ENCODE measurements around the gene ZCCHC7. TPM values are rescaled to one million over a fixed set of nuclear protein-coding genes. Genes with fewer than 3 reads are reported as not detected.

Gene ZCCHC7
- total and polyA plus RNA-seq, 2 of the 8 experiments (the other 6 are each of a cell fraction or from before 2014, with no cell fraction given) = 12.2 to 27.5 TPM

DNA sequence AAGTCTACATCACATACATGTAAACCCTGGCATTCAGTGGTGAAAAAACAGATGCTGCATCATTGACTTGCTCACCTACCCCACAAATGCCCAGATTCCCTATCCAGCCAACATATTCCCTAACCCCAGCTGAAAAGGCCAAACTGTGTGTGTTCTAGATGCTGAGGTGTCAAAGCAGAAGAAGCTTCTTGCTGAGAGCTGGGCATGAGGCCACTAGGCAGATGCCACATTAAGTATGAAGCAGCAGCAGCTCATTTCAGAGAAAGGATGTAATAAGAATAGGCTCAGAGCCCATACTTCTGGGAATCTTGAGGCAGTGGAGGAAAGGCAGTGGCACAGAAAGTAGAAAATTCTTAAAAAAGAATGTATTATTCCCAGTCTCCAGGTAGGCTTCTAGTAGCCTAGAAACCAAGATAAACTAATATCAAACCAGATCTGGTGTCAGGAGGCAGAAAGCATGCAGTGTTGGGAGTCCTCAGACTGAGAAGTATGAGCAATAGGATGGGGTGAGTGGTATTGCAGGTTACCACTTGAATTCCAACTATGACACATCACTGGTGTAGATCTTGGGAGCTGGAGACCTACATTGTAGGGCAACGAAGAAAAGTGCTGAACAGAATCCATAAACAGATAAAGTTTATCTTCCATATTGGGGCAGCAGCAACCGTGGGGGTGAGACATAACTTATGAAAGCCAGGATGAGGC is 230.3 kb downstream of the ZCCHC7 start (continued):
- TF ChIP-seq, protein P1, sequence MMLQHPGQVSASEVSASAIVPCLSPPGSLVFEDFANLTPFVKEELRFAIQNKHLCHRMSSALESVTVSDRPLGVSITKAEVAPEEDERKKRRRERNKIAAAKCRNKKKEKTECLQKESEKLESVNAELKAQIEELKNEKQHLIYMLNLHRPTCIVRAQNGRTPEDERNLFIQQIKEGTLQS (IDR thresholded peaks at IDR 0.05; ENCODE audit: insufficient read depth, low read depth, low read length) = no peak
- TF ChIP-seq, protein P2, sequence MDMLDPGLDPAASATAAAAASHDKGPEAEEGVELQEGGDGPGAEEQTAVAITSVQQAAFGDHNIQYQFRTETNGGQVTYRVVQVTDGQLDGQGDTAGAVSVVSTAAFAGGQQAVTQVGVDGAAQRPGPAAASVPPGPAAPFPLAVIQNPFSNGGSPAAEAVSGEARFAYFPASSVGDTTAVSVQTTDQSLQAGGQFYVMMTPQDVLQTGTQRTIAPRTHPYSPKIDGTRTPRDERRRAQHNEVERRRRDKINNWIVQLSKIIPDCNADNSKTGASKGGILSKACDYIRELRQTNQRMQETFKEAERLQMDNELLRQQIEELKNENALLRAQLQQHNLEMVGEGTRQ (IDR thresholded peaks at IDR 0.05; ENCODE audit: low read length) = no peak
- TF ChIP-seq, protein P3, sequence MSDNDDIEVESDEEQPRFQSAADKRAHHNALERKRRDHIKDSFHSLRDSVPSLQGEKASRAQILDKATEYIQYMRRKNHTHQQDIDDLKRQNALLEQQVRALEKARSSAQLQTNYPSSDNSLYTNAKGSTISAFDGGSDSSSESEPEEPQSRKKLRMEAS (IDR thresholded peaks at IDR 0.05) = no peak
- no peak for TF ChIP-seq HDAC2 (IDR thresholded peaks at IDR 0.05; ENCODE audit: borderline replicate concordance in 1 of 2, low read depth in 2 of 2, low read length in 2 of 2)
